Effector memory CD4-positive, alpha-beta T cell (primary cell): ENCODE data around the gene PCBP3.
"Not testable (repeated sequence)": the region's sequence is repeated elsewhere in the genome, so short reads cannot be mapped to it uniquely, and the experiment has no call there.

ENCODE experiments used
- DNase-seq, 3 donors: peaks; one replicate each; pipeline ENCODE4 v3.0.0-alpha.2; 2020
- H3K27ac ChIP-seq: 2 replicates; pipeline ENCODE4 v1.7.0; 2013; ENCODE audit warnings: mild to moderate bottlenecking, low read length, moderate library complexity; ENCODE audit not compliant: insufficient read depth, poor library complexity, severe bottlenecking
- H3K27me3 ChIP-seq: replicated peaks from 2 replicates; pipeline ENCODE4 v1.7.0; 2013; ENCODE audit warnings: mild to moderate bottlenecking, low read length; ENCODE audit not compliant: insufficient read depth, control insufficient read depth, poor library complexity, severe bottlenecking
- H3K36me3 ChIP-seq: 2 replicates; pipeline ENCODE4 v1.7.0; 2013; ENCODE audit warnings: mild to moderate bottlenecking, low read length, moderate library complexity; ENCODE audit not compliant: control insufficient read depth, insufficient read depth
- H3K4me1 ChIP-seq: 2 replicates; pipeline ENCODE4 v1.7.0; 2013; ENCODE audit warnings: low read length, mild to moderate bottlenecking; ENCODE audit not compliant: control insufficient read depth, insufficient read depth, poor library complexity, severe bottlenecking
- H3K4me3 ChIP-seq: 2 replicates; pipeline ENCODE4 v1.7.0; 2013; ENCODE audit warnings: low read length, low read depth, mild to moderate bottlenecking; ENCODE audit not compliant: insufficient read depth, poor library complexity, severe bottlenecking
- H3K9me3 ChIP-seq: 2 replicates; pipeline ENCODE4 v1.7.0; 2013; ENCODE audit warnings: mild to moderate bottlenecking, low read length, moderate library complexity; ENCODE audit not compliant: control insufficient read depth

The PCBP3 gene

GRCh38 chr21:45972716-45973474 lies 329.4 kb downstream of the PCBP3 start:
- Histone ChIP-seq H3K9me3 (no peaks in the 10 kb centered on the region), H3K36me3 (no peaks in the 10 kb centered on the region), H3K27ac (peak overlapping the region; percentile 30), H3K4me3 (peak overlapping the region; percentile 58), H3K27me3 (peaks cover 36% of the 10 kb centered on the region), H3K4me1 (peaks cover 34% of the 10 kb centered on the region)
- no peak for DNase-seq

GRCh38 chr21:45973475-45974072 lies 330.0 kb downstream of the PCBP3 start:
- peaks cover 36% of the 10 kb centered on the region for H3K27me3 ChIP-seq
- no peaks in the 10 kb centered on the region for H3K9me3 ChIP-seq
- peaks cover 34% of the 10 kb centered on the region for H3K4me1 ChIP-seq
- no peaks in the 10 kb centered on the region for H3K36me3 ChIP-seq
- peak overlapping the region; percentile 30 for H3K27ac ChIP-seq
- DNase-seq = peak; percentile 53 to 57 (median 55)
- peak overlapping the region; percentile 58 for H3K4me3 ChIP-seq

- Histone ChIP-seq H3K4me1 (peaks cover 34% of the 10 kb centered on the region), H3K27me3 (peaks cover 36% of the 10 kb centered on the region), H3K4me3 (peak overlapping the region; percentile 58), H3K27ac (no peak overlapping the region), H3K36me3 (no peaks in the 10 kb centered on the region), H3K9me3 (no peaks in the 10 kb centered on the region)
- DNase-seq = no peak
Observed at GRCh38 chr21:45974073-45975019, 330.8 kb downstream of the PCBP3 start.

GRCh38 chr21:45975020-45975666 lies 331.6 kb downstream of the PCBP3 start:
- Histone ChIP-seq H3K4me1 (peaks cover 34% of the 10 kb centered on the region), H3K27me3 (peaks cover 36% of the 10 kb centered on the region), H3K27ac (no peak overlapping the region), H3K9me3 (no peaks in the 10 kb centered on the region), H3K4me3 (no peak overlapping the region), H3K36me3 (no peaks in the 10 kb centered on the region)
- no peak for DNase-seq

- DNase-seq, H3K36me3 ChIP-seq, H3K9me3 ChIP-seq, H3K4me3 ChIP-seq, H3K27ac ChIP-seq: not testable (repeated sequence)
- H3K27me3 ChIP-seq = peaks cover 34% of the 10 kb centered on the region
- H3K4me1 ChIP-seq = peaks cover 37% of the 10 kb centered on the region
Observed at GRCh38 chr21:45975667-45976409, 332.3 kb downstream of the PCBP3 start.

- peaks cover 40% of the 10 kb centered on the region for H3K4me1 ChIP-seq
- H3K4me3 ChIP-seq = no peak overlapping the region
- no peaks in the 10 kb centered on the region for H3K36me3 ChIP-seq
- DNase-seq = no peak
- H3K9me3 ChIP-seq = no peaks in the 10 kb centered on the region
- peaks cover 31% of the 10 kb centered on the region for H3K27me3 ChIP-seq
- no peak overlapping the region for H3K27ac ChIP-seq
Observed at GRCh38 chr21:45976701-45977311, 333.3 kb downstream of the PCBP3 start.

GRCh38 chr21:45977396-45977795 lies 333.9 kb downstream of the PCBP3 start:
- Histone ChIP-seq H3K4me1 (peaks cover 43% of the 10 kb centered on the region), H3K27ac (no peak overlapping the region), H3K4me3 (no peak overlapping the region), H3K9me3 (no peaks in the 10 kb centered on the region), H3K36me3 (no peaks in the 10 kb centered on the region), H3K27me3 (peaks cover 29% of the 10 kb centered on the region)
- no peak for DNase-seq

GRCh38 chr21:45979141-45979631 lies 335.7 kb downstream of the PCBP3 start:
- H3K36me3 ChIP-seq = no peaks in the 10 kb centered on the region
- no peak for DNase-seq
- peaks cover 12% of the 10 kb centered on the region for H3K27me3 ChIP-seq
- H3K9me3 ChIP-seq = no peaks in the 10 kb centered on the region
- H3K4me1 ChIP-seq = peaks cover 29% of the 10 kb centered on the region
- no peak overlapping the region for H3K27ac ChIP-seq
- H3K4me3 ChIP-seq = no peak overlapping the region

- Histone ChIP-seq H3K9me3 (no peaks in the 10 kb centered on the region), H3K36me3 (no peaks in the 10 kb centered on the region), H3K27me3 (peaks cover 8% of the 10 kb centered on the region), H3K27ac (no peak overlapping the region), H3K4me3 (no peak overlapping the region), H3K4me1 (peaks cover 24% of the 10 kb centered on the region)
- DNase-seq = no peak
Observed at GRCh38 chr21:45979651-45980050, 336.1 kb downstream of the PCBP3 start.
